ENCODE results near the gene RPS6KA5.
"Not testable (repeated sequence)": the region's sequence is repeated elsewhere in the genome, so short reads cannot be mapped to it uniquely, and the experiment has no call there.

RPS6KA5 gene

GRCh38 chr14:91063119-91063518 lies 2.7 kb upstream of the RPS6KA5 start:
- no peak for DNase-seq

- DNase-seq, result no peak
These were observed 2.2 kb upstream of the RPS6KA5 start for GRCh38 chr14:91062600-91062999.

GRCh38 chr14:91061056-91061887 lies 831 bp upstream of the RPS6KA5 start:
- no peak for DNase-seq

- peak; percentile 49 for DNase-seq
These were observed 678 bp downstream of the RPS6KA5 start for GRCh38 chr14:91059576-91060350.

DNA sequence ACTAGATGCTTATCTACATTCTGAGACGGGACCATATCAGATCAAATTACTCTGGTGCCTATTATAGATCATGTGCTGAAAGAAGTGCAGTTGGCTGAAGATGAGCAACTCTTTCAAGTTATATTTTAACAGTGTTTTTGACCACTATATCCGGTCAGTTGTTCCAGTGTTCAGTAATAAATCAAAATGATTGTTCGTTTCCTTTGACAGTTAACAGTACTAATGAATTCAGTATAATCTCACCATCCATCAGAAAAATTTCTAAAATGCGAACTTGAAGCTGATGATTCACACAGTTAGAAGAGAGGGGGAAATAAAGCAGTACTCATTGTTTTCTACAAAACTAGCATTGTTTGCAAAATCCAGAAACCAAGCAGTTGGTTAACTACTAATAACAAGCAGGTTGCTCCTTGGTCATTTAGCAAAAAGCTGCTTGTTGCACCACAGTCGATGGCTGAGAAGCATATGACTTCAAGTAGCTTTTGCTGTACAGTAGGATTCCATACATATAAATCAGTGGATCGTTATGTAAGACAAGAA lies 2.3 kb downstream of the RPS6KA5 start:
- DNase-seq, result no peak

GRCh38 chr14:91056361-91056760 lies 4.1 kb downstream of the RPS6KA5 start:
- DNase-seq, result no peak

GRCh38 chr14:91055016-91055415 lies 5.4 kb downstream of the RPS6KA5 start:
- no peak for DNase-seq

DNA sequence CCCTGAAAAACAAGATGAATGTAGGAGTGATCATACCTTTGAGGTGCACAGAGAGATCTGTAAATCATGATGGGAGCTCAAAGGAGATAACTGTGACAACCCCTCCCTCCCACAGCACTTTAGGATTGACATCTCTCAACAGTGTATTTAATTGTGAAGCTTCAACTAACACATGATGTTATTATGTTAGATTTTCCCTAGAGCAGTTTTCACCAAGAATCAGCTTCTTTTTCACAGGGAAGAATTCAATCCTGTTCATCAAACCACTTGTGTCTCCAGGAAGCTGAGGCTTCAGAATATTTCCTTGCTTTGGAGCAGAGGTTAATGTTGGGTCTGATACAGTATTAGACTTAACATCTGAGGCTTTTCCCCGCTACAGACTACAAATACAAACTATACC lies 11.8 kb downstream of the RPS6KA5 start:
- DNase-seq, result no peak

GRCh38 chr14:91048265-91048664 lies 12.2 kb downstream of the RPS6KA5 start:
- no peak for DNase-seq

DNA sequence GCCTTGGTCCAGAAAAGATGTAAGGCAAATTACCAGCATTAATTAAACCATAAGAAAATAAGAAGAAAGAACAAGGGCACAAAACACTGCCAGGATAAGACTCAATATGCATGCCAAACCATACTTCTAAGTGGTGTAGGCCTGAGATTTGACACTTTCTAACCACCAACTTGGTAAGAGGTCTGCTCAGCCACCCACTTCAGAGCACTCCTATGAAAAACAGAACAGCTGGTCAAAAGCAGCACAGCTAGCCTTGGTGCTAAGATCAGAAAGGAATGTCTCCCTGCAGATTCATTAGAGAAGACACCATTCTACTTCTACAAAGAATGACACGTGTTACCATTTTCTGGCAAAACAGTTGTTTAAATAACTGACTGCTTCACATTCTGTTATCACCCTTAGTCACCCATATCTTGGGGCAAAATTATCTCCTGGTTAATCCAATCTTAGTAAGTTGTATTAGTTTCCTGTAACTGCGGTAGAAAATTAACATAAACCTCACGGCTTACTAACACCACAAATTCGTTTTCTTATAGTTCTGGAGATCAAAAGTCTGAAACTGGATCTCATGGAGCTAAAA lies 13.2 kb downstream of the RPS6KA5 start:
- DNase-seq, result no peak

GRCh38 chr14:91046488-91047072 lies 13.9 kb downstream of the RPS6KA5 start:
- no peak for DNase-seq

DNA sequence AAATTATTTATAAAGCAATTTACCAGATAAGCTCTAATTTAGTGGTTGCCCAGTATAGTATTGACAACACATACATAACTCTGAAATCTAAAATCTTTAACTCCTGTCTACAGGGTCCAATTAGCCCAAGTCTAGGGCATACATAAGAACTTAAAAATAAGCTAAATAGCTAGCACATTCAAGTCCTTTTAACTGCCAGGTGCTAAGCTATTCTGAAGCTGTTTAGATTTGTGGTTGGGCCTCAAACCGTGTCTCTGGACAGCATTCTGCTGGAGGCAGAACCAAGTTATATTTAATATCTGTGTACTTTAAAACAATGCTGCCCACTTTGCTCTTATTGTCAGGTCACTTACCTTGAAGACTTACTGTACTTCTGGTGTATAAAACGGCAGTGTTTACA lies 19.0 kb downstream of the RPS6KA5 start:
- no peak for DNase-seq

DNA sequence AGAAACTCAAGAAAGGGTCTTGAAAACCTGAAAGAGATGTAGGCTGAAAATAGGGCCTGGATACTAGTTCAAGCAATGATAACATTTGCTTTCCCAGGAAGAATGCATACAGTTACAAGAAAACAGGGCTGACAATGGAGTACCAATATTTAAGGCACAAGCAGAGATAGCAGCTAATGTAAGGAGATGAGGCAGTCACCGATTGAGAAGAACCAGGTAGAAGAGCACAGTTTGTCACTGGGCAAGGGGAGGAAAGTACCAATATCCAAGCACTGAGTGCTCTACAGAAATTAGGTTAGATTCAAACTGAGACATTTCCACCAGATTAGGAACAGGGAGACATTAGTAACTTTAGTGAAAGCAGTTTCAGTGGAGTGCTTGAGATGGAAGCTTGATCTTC lies 19.9 kb downstream of the RPS6KA5 start:
- DNase-seq, result no peak

DNA sequence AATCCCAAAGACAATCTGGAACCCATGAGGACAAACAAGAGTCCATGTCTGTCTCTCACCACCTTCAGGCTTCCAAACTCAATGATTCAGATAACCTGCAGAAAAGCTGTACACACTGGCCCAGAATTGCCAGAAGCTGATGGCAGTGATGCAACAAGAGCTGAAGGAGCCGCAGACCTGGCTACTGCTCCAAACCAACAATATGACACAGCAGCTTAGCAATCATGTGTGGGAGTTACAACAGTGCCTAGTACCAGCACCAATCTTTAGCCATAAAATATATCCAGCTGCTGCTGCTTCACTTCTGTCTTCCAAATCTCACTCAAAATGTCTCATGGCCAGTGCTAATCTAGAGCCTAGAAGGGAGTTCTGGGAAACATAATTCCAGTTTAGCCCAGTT lies 22.0 kb downstream of the RPS6KA5 start:
- no peak for DNase-seq

DNA sequence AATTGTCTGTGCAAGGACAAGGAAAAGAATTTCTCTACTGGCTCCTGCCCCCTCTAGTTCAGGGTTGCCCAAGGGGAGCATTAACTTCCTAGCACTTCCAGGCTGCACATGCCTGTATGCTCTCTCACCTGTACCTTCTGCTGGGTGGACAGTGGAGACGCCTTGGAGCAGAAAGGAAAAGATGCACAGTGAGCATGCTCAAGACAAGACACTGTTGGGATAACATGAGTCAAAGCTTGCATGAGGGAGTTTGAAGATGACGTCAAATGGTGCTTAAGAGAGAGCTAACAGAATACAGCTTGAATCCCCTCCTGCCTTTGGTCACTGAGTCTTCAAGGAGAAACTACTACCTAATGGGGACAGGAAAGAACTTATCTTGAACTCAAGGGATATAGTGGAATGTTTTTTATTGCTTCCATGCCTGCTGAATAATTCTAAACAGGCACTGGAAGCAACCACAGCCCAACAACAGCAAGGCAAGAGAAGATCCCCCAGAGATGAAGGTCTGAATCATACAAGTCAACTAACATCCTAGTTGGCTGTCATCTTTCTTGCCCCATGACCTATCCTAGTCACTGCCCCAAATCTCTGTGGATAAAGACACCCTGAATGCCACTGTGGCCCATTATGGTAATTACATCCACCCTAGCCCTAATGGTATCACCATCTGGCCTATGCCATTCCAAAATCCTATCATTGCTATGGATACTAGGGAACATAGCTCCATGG lies 23.5 kb downstream of the RPS6KA5 start:
- DNase-seq, result no peak

GRCh38 chr14:91035855-91036254 lies 24.6 kb downstream of the RPS6KA5 start:
- no peak for DNase-seq

DNA sequence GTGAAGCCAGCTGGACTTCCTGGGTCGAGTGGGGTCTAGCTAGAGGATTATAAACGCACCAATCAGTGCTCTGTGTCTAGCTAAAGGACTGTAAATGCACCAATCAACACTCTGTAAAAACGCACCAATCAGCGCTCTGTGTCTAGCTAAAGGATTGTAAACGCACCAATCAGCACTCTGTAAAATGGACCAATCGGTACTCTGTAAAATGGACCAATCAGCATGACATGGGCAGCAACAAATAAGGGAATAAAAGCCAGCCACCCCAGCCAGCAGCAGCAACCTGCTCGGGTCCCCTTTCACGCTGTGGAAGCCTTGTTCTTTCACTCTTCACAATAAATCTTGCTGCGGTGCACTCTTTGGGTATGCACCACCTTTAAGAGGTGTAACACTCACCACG lies 26.1 kb downstream of the RPS6KA5 start:
- not testable (repeated sequence) for DNase-seq

DNA sequence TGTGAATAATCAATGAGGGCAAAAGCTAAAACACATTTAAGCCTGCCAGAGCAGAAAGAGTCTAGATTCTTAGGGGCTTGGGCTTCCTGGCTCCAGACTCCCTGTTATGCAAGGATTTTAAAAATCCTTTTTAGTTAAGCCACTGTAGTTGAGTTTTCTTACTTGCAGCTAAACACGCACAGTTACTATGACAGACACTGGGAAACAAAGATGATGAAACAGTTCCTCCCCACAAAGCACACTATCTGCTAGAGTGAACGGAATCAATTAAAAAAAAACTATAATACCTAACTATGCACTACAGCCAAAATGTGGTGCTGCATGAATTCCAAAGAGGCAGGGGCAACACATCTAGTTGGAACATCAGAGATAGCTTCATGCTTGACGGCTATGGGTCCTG lies 28.2 kb downstream of the RPS6KA5 start:
- no peak for DNase-seq

- DNase-seq, result no peak
These were observed 28.8 kb downstream of the RPS6KA5 start for GRCh38 chr14:91031666-91032065.

DNA sequence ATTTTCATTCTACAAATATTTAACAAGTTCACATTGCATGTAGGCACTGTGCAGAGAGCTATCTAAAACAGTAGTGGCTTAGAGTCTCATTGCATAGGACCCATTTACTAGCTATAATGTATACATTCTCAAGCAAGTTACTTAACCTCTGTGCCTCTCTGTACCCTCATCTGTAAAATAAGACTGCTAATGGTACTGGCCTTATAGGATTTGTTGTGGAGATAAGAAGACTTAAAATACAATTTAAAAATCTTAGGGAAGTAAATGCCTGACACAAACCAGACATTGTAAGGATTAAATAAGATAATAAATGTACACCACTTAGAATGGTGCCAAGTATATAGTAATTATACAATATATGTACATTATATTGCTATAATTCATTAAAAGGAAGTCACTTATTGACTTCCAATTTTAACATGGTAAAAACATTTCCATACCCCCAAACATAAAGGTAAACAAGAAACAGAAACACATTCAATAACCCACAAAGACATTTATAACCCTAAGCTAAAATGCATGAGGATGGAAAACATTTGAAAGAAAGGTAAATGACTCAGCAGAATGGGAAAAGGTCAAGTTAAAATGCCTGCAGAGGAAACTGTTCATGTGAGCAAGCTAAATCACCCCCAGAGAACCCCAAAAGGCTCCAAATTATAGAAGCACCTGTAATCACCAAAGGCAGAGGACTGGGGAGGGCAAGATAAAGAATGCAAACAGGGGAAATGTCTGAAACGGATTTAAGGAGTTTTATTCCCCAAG lies 30.8 kb downstream of the RPS6KA5 start:
- no peak for DNase-seq

DNA sequence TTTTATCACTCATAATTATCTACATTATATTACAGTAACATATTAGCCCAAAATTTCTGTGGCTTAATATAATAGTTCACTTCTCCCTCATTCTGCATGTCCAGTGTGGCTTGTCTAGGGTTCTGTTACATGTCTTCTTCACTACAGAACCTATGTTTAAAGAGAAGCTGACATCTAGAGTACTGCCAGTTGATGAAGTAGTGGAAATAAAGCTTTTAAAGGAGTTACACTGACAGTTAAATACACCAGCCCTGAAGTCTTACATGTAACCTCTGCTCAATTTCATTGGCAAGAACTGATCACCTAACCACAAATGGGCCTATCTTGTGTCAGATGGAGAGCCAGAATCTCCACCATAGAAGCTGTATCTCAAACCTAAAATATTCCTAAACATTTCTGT lies 32.9 kb downstream of the RPS6KA5 start:
- no peak for DNase-seq

- not testable (repeated sequence) for DNase-seq
These were observed 37.8 kb downstream of the RPS6KA5 start for GRCh38 chr14:91022622-91023028.
